HG02588 (cell line): ENCODE data around the gene ATP5F1A.
"Not testable (repeated sequence)": the region's sequence is repeated elsewhere in the genome, so short reads cannot be mapped to it uniquely, and the experiment has no call there.

ENCODE experiments used
- ATAC-seq: cut with Tn5 transposase; IDR thresholded peaks from one replicate; pipeline ENCODE4 v1.9.1; 2021; ENCODE audit warnings: mild to moderate bottlenecking, moderate library complexity; ENCODE audit not compliant: unreplicated experiment

Gene ATP5F1A

DNA sequence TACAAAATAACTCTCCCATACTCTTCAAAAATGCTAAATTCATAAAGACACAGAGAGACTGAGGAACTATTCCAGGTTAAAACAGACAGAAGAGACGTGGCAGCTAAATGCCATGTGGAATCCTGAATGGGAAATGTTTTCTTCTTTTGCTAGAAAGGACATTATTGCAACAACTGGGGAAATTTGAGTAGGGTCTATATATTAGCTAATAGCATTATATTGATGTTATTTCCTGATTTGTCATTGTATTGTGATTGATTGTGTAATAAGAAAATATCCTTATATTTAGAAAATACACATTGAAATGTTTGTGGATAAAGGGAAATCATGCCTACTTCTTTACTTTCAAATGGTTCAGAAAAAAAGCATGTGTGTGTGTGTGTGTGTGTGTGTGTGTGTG, 49.5 kb downstream of the ATP5F1A start:
- no peak for ATAC-seq

- ATAC-seq, result not testable (repeated sequence)
These were observed 50.7 kb downstream of the ATP5F1A start for GRCh38 chr18:46047369-46047768.

GRCh38 chr18:46046688-46047087, 51.4 kb downstream of the ATP5F1A start:
- no peak for ATAC-seq

DNA sequence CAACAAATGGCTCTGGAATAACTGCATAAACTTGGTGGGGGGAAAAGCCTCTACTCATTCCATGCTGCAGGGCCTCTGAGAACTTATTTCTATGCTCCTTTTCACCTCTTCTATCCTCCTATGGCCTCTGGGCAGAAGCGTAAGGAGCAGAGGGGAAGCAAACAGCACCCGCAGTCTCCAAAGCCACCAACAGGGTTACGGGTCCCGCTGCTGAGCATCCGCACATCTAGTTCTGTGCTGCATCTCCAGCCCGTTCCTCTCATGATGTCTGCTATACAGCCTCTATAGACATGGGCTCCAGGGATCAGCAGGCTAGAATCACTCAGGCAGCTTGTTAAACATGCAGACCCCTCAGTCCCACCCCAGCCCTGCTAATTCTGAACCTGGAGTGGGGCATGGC, 52.0 kb downstream of the ATP5F1A start:
- ATAC-seq, result no peak

- ATAC-seq, result no peak
These were observed 55.4 kb downstream of the ATP5F1A start for GRCh38 chr18:46042571-46043123.

GRCh38 chr18:46040747-46041104, 57.4 kb downstream of the ATP5F1A start:
- no peak for ATAC-seq

DNA sequence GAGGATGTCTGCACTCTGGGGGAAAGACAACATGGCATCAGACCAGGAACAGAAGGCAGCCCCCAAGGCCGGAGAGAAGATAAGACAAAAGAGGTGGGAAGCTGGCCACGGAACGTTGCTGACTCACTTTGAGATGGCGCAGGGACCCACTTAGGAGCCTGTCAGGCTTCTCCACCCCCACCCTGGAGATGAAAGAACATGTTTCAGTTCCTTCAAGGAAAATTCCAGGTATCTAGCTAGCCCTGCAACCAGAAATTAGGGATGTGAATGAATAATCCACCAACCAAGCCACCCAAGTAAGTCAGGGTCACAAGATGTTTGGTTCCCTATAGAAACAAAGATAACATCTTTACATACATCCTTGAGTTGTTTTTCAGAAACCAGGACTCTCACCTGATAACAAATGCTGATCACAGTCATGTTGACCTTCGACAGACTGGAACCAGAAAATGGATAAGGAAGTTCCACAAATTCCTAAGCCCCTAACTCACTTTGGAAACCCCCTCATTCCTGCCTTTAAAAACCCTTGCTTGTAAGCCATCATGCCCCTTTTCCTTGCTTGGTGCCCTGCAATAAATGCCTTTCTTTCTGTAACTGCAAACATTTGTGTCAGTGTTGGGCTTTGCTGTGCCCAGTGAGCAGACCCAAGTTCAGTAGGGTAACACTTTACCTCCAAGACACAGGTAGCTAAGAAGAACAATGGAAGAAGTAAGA, 57.9 kb downstream of the ATP5F1A start:
- no peak for ATAC-seq

DNA sequence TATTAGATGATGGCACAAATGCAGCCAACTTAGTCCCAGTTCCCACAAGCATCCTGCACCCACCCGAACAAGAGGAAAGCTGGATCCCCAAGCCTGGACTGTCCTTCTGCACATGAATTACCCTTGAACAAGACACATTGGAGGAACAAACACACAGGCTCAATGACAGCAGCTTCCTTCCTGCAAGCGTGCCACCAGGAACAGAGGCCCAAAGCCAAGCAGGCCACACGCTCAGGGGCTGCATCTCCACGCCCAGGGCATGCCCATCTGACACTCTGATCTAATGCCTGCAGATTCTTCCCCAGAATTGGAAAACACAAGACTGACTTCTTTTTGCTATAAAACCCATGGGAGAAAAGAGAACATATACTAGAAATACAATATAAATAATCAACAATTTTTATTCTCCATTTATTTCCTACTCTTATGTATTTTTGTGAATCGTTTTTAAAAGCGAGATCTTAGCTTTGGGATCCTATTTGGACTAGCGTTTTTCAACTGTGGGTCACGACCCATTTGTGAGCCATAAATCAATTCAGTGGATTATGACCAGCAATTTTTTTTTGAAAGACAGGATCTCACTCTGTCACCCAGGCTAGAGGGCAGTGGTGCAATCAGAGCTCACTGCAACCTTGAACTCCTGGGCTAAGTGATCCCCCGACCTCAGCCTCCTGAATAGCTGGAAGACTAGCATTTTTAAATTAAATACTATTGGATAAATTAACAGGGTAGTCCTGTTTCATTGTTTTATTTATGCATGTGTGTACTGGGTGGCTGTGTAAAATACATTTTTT, 60.4 kb downstream of the ATP5F1A start:
- ATAC-seq, result no peak

DNA sequence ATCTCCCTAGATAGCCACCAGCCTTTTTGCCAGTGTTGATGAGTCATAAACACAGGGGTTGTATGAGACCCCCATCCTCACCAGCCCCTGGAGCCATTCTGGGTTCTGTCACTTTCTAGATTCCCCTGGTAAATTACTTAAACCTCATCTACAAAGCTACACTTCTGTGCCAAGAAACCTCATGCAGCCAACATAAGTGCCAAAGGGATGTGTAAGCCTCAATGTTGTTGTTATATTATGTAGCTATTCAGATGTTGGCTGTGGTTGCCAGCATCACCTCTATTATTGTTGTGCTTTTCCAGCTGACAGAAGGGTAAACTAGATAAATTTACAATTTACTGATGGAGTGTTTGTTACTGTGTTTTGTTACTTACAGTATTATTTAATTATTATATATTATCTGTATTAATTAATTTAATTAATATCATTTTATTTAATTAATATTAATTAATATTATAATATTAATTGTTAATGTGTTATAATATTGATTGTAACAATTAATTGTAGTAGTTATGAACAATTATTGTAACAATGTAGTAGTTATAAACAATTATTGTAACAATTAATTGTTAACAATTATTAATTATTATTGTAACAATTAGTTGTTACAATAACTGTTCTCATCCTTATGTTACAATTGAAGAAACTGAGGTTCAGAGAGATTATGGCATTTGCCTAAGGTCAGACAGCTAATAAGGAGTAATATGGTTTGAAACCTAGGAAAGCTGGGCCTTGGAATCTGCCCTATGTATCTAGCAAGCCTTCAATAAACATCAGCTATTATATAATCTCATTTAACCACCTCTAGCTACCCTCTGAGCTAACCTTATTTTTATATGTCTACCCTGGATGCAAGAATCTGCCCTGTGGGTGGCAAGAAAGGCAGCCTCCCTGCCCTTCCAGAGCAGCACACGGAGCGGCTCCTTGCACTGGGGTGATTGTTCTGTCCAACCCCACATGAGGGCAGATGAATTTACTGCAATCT, 62.1 kb downstream of the ATP5F1A start:
- no peak for ATAC-seq

DNA sequence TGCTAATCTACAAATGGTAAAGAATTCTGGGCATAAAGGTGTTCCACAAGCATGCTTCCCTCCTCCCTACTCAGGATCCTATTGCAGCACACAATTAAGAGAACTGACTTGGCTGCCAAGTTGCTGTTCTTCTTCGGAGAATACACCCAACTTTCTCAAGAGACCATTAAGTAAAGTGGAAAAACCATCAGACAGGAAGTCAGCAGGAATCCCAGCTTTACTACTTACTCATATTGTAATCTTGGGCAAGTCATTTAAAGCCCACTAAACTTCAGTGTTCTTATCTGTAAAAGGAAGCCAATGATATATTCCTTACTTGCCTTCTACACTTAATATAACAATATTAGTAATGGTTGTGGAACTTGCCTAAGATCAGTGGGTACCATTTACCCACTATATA, 63.9 kb downstream of the ATP5F1A start:
- no peak for ATAC-seq

GRCh38 chr18:46031741-46032140, 66.4 kb downstream of the ATP5F1A start:
- no peak for ATAC-seq
